Measurements from ENCODE around the gene ARMC12. TPM values are rescaled to one million over a fixed set of nuclear protein-coding genes. Genes with fewer than 3 reads are reported as not detected.

The ARMC12 gene
- total RNA-seq, 1 donor from 2014 or later: not detected

DNA sequence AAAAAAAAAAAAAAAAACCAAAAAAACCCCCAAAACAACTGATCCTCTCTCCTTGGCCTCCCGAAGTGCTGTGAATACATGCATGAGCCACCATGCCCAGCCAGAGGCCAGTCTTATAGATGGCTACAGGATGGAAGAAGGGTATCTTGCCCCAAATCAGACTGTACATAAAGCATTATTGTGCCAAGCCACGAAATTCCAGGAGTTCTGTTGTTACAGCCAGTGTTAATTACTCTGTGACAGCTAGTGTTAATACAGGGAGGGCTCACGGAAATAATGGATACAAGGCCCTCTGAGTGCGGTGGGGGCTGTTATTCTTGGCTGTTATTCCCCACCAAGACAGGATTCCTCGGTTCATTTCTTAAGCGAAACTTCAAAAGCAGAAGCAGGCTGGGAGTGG lies 38.2 kb downstream of the ARMC12 start:
- Histone ChIP-seq H3K4me1 (peaks cover 10% of the 10 kb centered on the region), H3K4me3 (no peak overlapping the region), H3K9me3 (no peaks in the 10 kb centered on the region), H3K27me3 (no peaks in the 10 kb centered on the region), H3K27ac (no peak overlapping the region), H3K36me3 (no peaks in the 10 kb centered on the region)
- TF ChIP-seq POLR2AphosphoS5 (IDR thresholded peaks at IDR 0.05; ENCODE audit: insufficient read depth in 1 of 2, low read depth in 1 of 2) (no peak), POLR2A (IDR thresholded peaks at IDR 0.05) (no peak)
- TF ChIP-seq, protein P1, sequence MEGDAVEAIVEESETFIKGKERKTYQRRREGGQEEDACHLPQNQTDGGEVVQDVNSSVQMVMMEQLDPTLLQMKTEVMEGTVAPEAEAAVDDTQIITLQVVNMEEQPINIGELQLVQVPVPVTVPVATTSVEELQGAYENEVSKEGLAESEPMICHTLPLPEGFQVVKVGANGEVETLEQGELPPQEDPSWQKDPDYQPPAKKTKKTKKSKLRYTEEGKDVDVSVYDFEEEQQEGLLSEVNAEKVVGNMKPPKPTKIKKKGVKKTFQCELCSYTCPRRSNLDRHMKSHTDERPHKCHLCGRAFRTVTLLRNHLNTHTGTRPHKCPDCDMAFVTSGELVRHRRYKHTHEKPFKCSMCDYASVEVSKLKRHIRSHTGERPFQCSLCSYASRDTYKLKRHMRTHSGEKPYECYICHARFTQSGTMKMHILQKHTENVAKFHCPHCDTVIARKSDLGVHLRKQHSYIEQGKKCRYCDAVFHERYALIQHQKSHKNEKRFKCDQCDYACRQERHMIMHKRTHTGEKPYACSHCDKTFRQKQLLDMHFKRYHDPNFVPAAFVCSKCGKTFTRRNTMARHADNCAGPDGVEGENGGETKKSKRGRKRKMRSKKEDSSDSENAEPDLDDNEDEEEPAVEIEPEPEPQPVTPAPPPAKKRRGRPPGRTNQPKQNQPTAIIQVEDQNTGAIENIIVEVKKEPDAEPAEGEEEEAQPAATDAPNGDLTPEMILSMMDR (IDR thresholded peaks at IDR 0.05): no peak
- no peak for DNase-seq (ENCODE audit: extremely low spot score in 2 of 2)
- intact Hi-C loops (cut with DNase I): no loop called here

DNA sequence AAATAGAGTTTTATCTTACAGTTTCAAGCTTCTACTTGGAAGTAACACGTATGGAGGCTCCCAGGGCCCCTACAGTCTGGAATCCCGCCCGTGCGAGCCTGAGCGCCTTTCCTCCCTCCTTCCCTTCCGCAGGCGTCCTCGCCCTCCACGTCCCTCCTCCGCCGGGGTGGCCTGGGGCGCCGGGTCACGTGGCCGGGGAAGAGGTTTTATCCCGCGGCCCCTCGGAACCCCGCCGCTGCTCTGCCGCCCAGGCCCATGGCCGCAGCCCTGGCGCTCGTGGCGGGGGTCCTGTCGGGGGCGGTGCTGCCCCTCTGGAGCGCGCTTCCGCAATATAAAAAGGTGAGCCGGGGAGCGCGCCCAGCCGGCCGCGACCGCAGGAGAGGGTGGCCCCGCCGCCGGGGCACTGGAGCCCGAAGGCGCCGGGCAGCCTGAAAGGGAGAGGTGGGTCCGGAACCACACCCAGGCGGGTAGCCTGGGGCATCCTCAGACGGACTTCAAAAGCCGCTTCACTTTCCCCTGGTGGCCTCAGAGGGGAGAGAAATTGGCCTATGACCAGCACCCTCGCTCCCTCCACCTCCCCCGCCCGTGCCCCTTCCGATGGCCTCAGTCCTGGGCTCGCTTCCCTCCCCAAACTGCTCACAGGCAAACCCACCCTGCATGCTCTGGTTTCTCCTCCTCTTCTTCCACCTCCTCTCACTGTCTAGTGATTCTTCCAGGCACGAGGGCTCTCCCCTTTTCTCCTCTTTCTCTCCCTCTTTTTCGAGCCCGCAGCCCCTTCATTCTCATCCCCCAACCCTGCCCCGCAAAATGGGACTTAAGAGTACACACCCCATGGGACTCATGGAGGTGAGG lies 39.8 kb downstream of the ARMC12 start, which contains the start of gene CLPSL2:
TSS of gene CLPSL2 (plus strand) at position 235 of the 852 bp plus-strand sequence. CDS start at position 256, 21 bp downstream.
- H3K9me3 ChIP-seq: no peaks in the 10 kb centered on the region
- no peaks in the 10 kb centered on the region for H3K36me3 ChIP-seq
- intact Hi-C loops (cut with DNase I): no loop called here
- TF ChIP-seq, protein P1 (IDR thresholded peaks at IDR 0.05): no peak
- no peak for TF ChIP-seq POLR2AphosphoS5 (IDR thresholded peaks at IDR 0.05; ENCODE audit: insufficient read depth in 1 of 2, low read depth in 1 of 2)
- TF ChIP-seq POLR2A (IDR thresholded peaks at IDR 0.05): no peak
- H3K27me3 ChIP-seq: no peaks in the 10 kb centered on the region
- H3K4me3 ChIP-seq: peak within 1 kb of the TSS; percentile 23 to 37
- no peak for DNase-seq (ENCODE audit: extremely low spot score in 2 of 2)
- no peak within 1 kb of the TSS for H3K27ac ChIP-seq
- peaks cover 10% of the 10 kb centered on the region for H3K4me1 ChIP-seq

DNA sequence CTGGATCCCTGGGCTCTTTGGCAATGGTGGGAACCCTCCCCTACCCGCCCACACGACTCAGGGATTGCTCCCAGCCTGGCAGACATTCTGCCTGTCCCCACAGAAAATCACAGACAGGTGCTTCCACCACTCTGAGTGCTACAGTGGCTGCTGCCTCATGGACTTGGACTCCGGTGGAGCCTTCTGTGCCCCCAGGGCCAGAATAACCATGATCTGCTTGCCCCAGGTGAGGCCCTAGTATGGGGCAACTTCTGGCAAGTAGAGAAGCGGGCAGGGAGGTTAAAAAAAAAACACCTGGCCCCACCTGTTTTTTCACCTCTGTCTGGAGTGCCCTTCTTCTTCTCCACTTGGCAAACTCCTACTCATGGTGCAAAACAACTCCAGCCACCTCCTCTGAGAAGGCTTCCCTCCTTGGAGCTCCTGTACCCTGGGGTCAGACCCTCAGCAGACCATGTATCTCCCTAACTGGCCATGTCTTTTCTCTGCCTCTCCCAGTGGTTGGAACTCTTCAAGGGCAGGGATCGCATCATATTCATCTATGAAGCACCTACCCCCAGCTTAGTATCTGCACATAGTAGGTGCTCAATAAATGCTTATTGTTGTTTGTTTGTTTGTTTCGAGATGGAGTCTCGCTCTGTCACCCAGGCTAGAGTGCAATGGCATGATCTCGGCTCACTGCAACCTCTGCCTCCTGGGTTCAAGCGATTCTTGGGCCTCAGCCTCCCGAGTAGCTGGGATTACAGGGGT lies 40.7 kb downstream of the ARMC12 start:
- no peaks in the 10 kb centered on the region for H3K9me3 ChIP-seq
- TF ChIP-seq POLR2A (IDR thresholded peaks at IDR 0.05) (no peak), POLR2AphosphoS5 (IDR thresholded peaks at IDR 0.05; ENCODE audit: insufficient read depth in 1 of 2, low read depth in 1 of 2) (no peak)
- TF ChIP-seq, protein P1 (IDR thresholded peaks at IDR 0.05): no peak
- H3K27ac ChIP-seq: no peak overlapping the region
- no peaks in the 10 kb centered on the region for H3K27me3 ChIP-seq
- no peak for DNase-seq (ENCODE audit: extremely low spot score in 2 of 2)
- intact Hi-C loops (cut with DNase I): no loop called here
- no peak overlapping the region for H3K4me3 ChIP-seq
- no peaks in the 10 kb centered on the region for H3K36me3 ChIP-seq
- H3K4me1 ChIP-seq: peaks cover 10% of the 10 kb centered on the region

GRCh38 chr6:35778437-35778836 lies 41.6 kb downstream of the ARMC12 start:
- Histone ChIP-seq H3K27me3 (no peaks in the 10 kb centered on the region), H3K27ac (no peak overlapping the region), H3K36me3 (no peaks in the 10 kb centered on the region), H3K9me3 (no peaks in the 10 kb centered on the region), H3K4me3 (no peak overlapping the region), H3K4me1 (peaks cover 10% of the 10 kb centered on the region)
- no peak for DNase-seq (ENCODE audit: extremely low spot score in 2 of 2)
- TF ChIP-seq, protein P1 (IDR thresholded peaks at IDR 0.05): no peak
- TF ChIP-seq POLR2AphosphoS5 (IDR thresholded peaks at IDR 0.05; ENCODE audit: insufficient read depth in 1 of 2, low read depth in 1 of 2): no peak
- TF ChIP-seq POLR2A (IDR thresholded peaks at IDR 0.05): no peak
- intact Hi-C loops (cut with DNase I): no loop called here
